ENCODE measurements around the gene INSR. TPM values are rescaled to one million over a fixed set of nuclear protein-coding genes. Genes with fewer than 3 reads are reported as not detected.

Gene INSR
- total RNA-seq, 1 donor from 2014 or later: 18.0 TPM

- no peak for DNase-seq (ENCODE audit: low read depth)
- no peak overlapping the region for H3K4me3 ChIP-seq (ENCODE audit: low read depth, low read length)
- TF ChIP-seq, protein P1, sequence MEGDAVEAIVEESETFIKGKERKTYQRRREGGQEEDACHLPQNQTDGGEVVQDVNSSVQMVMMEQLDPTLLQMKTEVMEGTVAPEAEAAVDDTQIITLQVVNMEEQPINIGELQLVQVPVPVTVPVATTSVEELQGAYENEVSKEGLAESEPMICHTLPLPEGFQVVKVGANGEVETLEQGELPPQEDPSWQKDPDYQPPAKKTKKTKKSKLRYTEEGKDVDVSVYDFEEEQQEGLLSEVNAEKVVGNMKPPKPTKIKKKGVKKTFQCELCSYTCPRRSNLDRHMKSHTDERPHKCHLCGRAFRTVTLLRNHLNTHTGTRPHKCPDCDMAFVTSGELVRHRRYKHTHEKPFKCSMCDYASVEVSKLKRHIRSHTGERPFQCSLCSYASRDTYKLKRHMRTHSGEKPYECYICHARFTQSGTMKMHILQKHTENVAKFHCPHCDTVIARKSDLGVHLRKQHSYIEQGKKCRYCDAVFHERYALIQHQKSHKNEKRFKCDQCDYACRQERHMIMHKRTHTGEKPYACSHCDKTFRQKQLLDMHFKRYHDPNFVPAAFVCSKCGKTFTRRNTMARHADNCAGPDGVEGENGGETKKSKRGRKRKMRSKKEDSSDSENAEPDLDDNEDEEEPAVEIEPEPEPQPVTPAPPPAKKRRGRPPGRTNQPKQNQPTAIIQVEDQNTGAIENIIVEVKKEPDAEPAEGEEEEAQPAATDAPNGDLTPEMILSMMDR (conservative IDR thresholded peaks at IDR 0.05; ENCODE audit: low read depth, low read length): no peak
These were observed 67.5 kb downstream of the INSR start for GRCh38 chr19:7226739-7227138.

GRCh38 chr19:7225741-7226140, 68.5 kb downstream of the INSR start:
- H3K4me3 ChIP-seq (ENCODE audit: low read depth, low read length): no peak overlapping the region
- no peak for DNase-seq (ENCODE audit: low read depth)
- TF ChIP-seq, protein P1 (conservative IDR thresholded peaks at IDR 0.05; ENCODE audit: low read depth, low read length): no peak

- no peak overlapping the region for H3K4me3 ChIP-seq (ENCODE audit: low read depth, low read length)
- DNase-seq (ENCODE audit: low read depth): no peak
- TF ChIP-seq, protein P1 (conservative IDR thresholded peaks at IDR 0.05; ENCODE audit: low read depth, low read length): no peak
These were observed 69.2 kb downstream of the INSR start for GRCh38 chr19:7224995-7225394.

GRCh38 chr19:7224209-7224686, 70.0 kb downstream of the INSR start:
- TF ChIP-seq, protein P1 (conservative IDR thresholded peaks at IDR 0.05; ENCODE audit: low read depth, low read length): no peak
- peak overlapping the region; percentile 25 for H3K4me3 ChIP-seq (ENCODE audit: low read depth, low read length)
- peak; percentile 78 for DNase-seq (ENCODE audit: low read depth)

- no peak overlapping the region for H3K4me3 ChIP-seq (ENCODE audit: low read depth, low read length)
- DNase-seq (ENCODE audit: low read depth): no peak
- TF ChIP-seq, protein P1 (conservative IDR thresholded peaks at IDR 0.05; ENCODE audit: low read depth, low read length): no peak
These were observed 70.8 kb downstream of the INSR start for GRCh38 chr19:7223429-7223828.

- TF ChIP-seq, protein P1 (conservative IDR thresholded peaks at IDR 0.05; ENCODE audit: low read depth, low read length): no peak
- no peak for DNase-seq (ENCODE audit: low read depth)
These were observed 75.2 kb downstream of the INSR start for GRCh38 chr19:7219056-7219455.

DNA sequence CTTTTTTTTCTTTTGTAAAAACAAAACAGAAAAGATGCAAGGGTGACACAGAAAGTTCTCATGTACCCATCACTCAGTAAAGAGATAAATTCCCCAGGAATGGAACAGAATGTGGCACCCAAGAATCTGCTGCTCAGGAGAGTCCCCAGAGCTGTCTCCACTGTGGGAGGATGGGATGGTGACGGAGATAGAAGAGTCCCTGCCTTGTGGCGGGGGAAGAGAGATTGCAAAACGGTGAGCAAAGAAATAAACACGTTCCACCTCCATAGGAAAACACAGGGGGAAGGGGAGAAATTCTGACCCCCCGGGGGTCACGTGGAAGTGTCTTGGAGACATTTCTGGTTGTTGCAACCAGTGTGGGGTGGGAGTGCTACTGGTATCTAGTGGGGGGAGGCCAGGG, 76.4 kb downstream of the INSR start:
- no peak overlapping the region for H3K4me3 ChIP-seq (ENCODE audit: low read depth, low read length)
- DNase-seq (ENCODE audit: low read depth): no peak
- TF ChIP-seq, protein P1 (conservative IDR thresholded peaks at IDR 0.05; ENCODE audit: low read depth, low read length): no peak

More at GRCh38 chr19:7219056-7219455, 75.2 kb downstream of the INSR start:
- H3K4me3 ChIP-seq (ENCODE audit: low read depth, low read length): no peak overlapping the region
